Measurements from ENCODE around the gene AOAH. TPM values are rescaled to one million over a fixed set of nuclear protein-coding genes. Genes with fewer than 3 reads are reported as not detected.

Gene AOAH
- total and polyA plus RNA-seq, 2 experiments from 2014 or later = not detected

- Histone ChIP-seq H2AFZ (no peak overlapping the region), H3K79me2 (ENCODE audit: insufficient read depth) (no peaks in the 10 kb centered on the region), H3K4me2 (ENCODE audit: unreplicated experiment) (no peak overlapping the region), H3K9me2 (ENCODE audit: insufficient read depth) (no peaks in the 10 kb centered on the region), H3K4me3 (no peak overlapping the region), H3K9me3 (ENCODE audit: low read depth) (no peaks in the 10 kb centered on the region), H3F3A (ENCODE audit: insufficient read depth) (no peaks in the 10 kb centered on the region), H3K9ac (no peak overlapping the region), H3K4me1 (ENCODE audit: insufficient read depth) (no peaks in the 10 kb centered on the region), H3K27ac (no peak overlapping the region), H3K36me3 (ENCODE audit: low read depth) (no peaks in the 10 kb centered on the region), H3K27me3 (replicated peaks; ENCODE audit: insufficient read depth) (peaks cover 41% of the 10 kb centered on the region), H4K20me1 (ENCODE audit: insufficient read depth) (no peaks in the 10 kb centered on the region)
- no peak for DNase-seq
- WGBS, 2 experiments (ENCODE audit: low coverage in 1 of 2, low lambda C conversion rate in 2 of 2, missing lambda C conversion rate in 2 of 2) = 84 to 88% methylated on average over 6 of the region's 6 CpGs
- in situ Hi-C loops (cut with MboI) = no loop called here
- TF ChIP-seq EZH2phosphoT487 (IDR thresholded peaks at IDR 0.05; ENCODE audit: insufficient read depth, low read depth) (no peak), EZH2 (IDR thresholded peaks at IDR 0.05; ENCODE audit: insufficient read depth, poor library complexity, severe bottlenecking) (no peak)
Measured at GRCh38 chr7:36627836-36628235, 96.5 kb downstream of the AOAH start.

GRCh38 chr7:36626111-36626510, 98.2 kb downstream of the AOAH start:
- no peaks in the 10 kb centered on the region for H3K4me1 ChIP-seq (ENCODE audit: insufficient read depth)
- H3K27ac ChIP-seq = no peak overlapping the region
- no peak overlapping the region for H3K4me3 ChIP-seq
- H3K9ac ChIP-seq = no peak overlapping the region
- no peaks in the 10 kb centered on the region for H3K79me2 ChIP-seq (ENCODE audit: insufficient read depth)
- no peak for DNase-seq
- 31 to 53% methylated on average over 2 of the region's 2 CpGs for WGBS, 2 experiments (ENCODE audit: low coverage in 1 of 2, low lambda C conversion rate in 2 of 2, missing lambda C conversion rate in 2 of 2)
- in situ Hi-C loops (cut with MboI) = no loop called here
- no peaks in the 10 kb centered on the region for H3F3A ChIP-seq (ENCODE audit: insufficient read depth)
- H3K9me2 ChIP-seq (ENCODE audit: insufficient read depth) = no peaks in the 10 kb centered on the region
- no peaks in the 10 kb centered on the region for H4K20me1 ChIP-seq (ENCODE audit: insufficient read depth)
- no peak overlapping the region for H3K4me2 ChIP-seq (ENCODE audit: unreplicated experiment)
- no peaks in the 10 kb centered on the region for H3K36me3 ChIP-seq (ENCODE audit: low read depth)
- no peak for TF ChIP-seq EZH2 (IDR thresholded peaks at IDR 0.05; ENCODE audit: insufficient read depth, poor library complexity, severe bottlenecking)
- TF ChIP-seq EZH2phosphoT487 (IDR thresholded peaks at IDR 0.05; ENCODE audit: insufficient read depth, low read depth) = no peak
- H3K27me3 ChIP-seq (replicated peaks; ENCODE audit: insufficient read depth) = peaks cover 26% of the 10 kb centered on the region
- H3K9me3 ChIP-seq (ENCODE audit: low read depth) = no peaks in the 10 kb centered on the region
- H2AFZ ChIP-seq = no peak overlapping the region

GRCh38 chr7:36625247-36625646, 99.0 kb downstream of the AOAH start:
- H3K9ac ChIP-seq = no peak overlapping the region
- no peaks in the 10 kb centered on the region for H3K79me2 ChIP-seq (ENCODE audit: insufficient read depth)
- no peak for TF ChIP-seq EZH2 (IDR thresholded peaks at IDR 0.05; ENCODE audit: insufficient read depth, poor library complexity, severe bottlenecking)
- TF ChIP-seq EZH2phosphoT487 (IDR thresholded peaks at IDR 0.05; ENCODE audit: insufficient read depth, low read depth) = no peak
- in situ Hi-C loops (cut with MboI) = no loop called here
- no peak overlapping the region for H3K27ac ChIP-seq
- no peak overlapping the region for H2AFZ ChIP-seq
- no peaks in the 10 kb centered on the region for H3K9me2 ChIP-seq (ENCODE audit: insufficient read depth)
- no peaks in the 10 kb centered on the region for H4K20me1 ChIP-seq (ENCODE audit: insufficient read depth)
- H3K4me1 ChIP-seq (ENCODE audit: insufficient read depth) = no peaks in the 10 kb centered on the region
- no peaks in the 10 kb centered on the region for H3K9me3 ChIP-seq (ENCODE audit: low read depth)
- no peak for DNase-seq
- H3F3A ChIP-seq (ENCODE audit: insufficient read depth) = no peaks in the 10 kb centered on the region
- peaks cover 21% of the 10 kb centered on the region for H3K27me3 ChIP-seq (replicated peaks; ENCODE audit: insufficient read depth)
- H3K36me3 ChIP-seq (ENCODE audit: low read depth) = no peaks in the 10 kb centered on the region
- 17 to 20% methylated on average over 4 of the region's 4 CpGs for WGBS, 2 experiments (ENCODE audit: low coverage in 1 of 2, low lambda C conversion rate in 2 of 2, missing lambda C conversion rate in 2 of 2)
- no peak overlapping the region for H3K4me2 ChIP-seq (ENCODE audit: unreplicated experiment)
- no peak overlapping the region for H3K4me3 ChIP-seq

GRCh38 chr7:36623247-36623646, 101.0 kb downstream of the AOAH start:
- no peak for TF ChIP-seq EZH2 (IDR thresholded peaks at IDR 0.05; ENCODE audit: insufficient read depth, poor library complexity, severe bottlenecking)
- no peak for TF ChIP-seq EZH2phosphoT487 (IDR thresholded peaks at IDR 0.05; ENCODE audit: insufficient read depth, low read depth)
- Histone ChIP-seq H4K20me1 (ENCODE audit: insufficient read depth) (no peaks in the 10 kb centered on the region), H3K4me3 (no peak overlapping the region), H3K27ac (no peak overlapping the region), H3K79me2 (ENCODE audit: insufficient read depth) (no peaks in the 10 kb centered on the region), H3K9me2 (ENCODE audit: insufficient read depth) (no peaks in the 10 kb centered on the region), H3K27me3 (replicated peaks; ENCODE audit: insufficient read depth) (peaks cover 17% of the 10 kb centered on the region), H3K36me3 (ENCODE audit: low read depth) (no peaks in the 10 kb centered on the region), H3K4me1 (ENCODE audit: insufficient read depth) (no peaks in the 10 kb centered on the region), H2AFZ (no peak overlapping the region), H3K9me3 (ENCODE audit: low read depth) (no peaks in the 10 kb centered on the region), H3K4me2 (ENCODE audit: unreplicated experiment) (no peak overlapping the region), H3F3A (ENCODE audit: insufficient read depth) (no peaks in the 10 kb centered on the region), H3K9ac (no peak overlapping the region)
- in situ Hi-C loops (cut with MboI) = no loop called here
- 3 to 14% methylated on average over 1 of the region's 1 CpG for WGBS, 2 experiments (ENCODE audit: low coverage in 1 of 2, low lambda C conversion rate in 2 of 2, missing lambda C conversion rate in 2 of 2)
- no peak for DNase-seq

GRCh38 chr7:36621396-36621795, 102.9 kb downstream of the AOAH start:
- H3K27ac ChIP-seq = no peak overlapping the region
- H3K4me1 ChIP-seq (ENCODE audit: insufficient read depth) = no peaks in the 10 kb centered on the region
- H3K27me3 ChIP-seq (replicated peaks; ENCODE audit: insufficient read depth) = peaks cover 13% of the 10 kb centered on the region
- H3K9me3 ChIP-seq (ENCODE audit: low read depth) = no peaks in the 10 kb centered on the region
- H3F3A ChIP-seq (ENCODE audit: insufficient read depth) = no peaks in the 10 kb centered on the region
- no peak for TF ChIP-seq EZH2phosphoT487 (IDR thresholded peaks at IDR 0.05; ENCODE audit: insufficient read depth, low read depth)
- no peak for TF ChIP-seq EZH2 (IDR thresholded peaks at IDR 0.05; ENCODE audit: insufficient read depth, poor library complexity, severe bottlenecking)
- H3K9ac ChIP-seq = no peak overlapping the region
- no peak for DNase-seq
- H3K4me2 ChIP-seq (ENCODE audit: unreplicated experiment) = no peak overlapping the region
- H3K36me3 ChIP-seq (ENCODE audit: low read depth) = no peaks in the 10 kb centered on the region
- no peak overlapping the region for H3K4me3 ChIP-seq
- in situ Hi-C loops (cut with MboI) = no loop called here
- H4K20me1 ChIP-seq (ENCODE audit: insufficient read depth) = no peaks in the 10 kb centered on the region
- H2AFZ ChIP-seq = no peak overlapping the region
- no peaks in the 10 kb centered on the region for H3K79me2 ChIP-seq (ENCODE audit: insufficient read depth)
- H3K9me2 ChIP-seq (ENCODE audit: insufficient read depth) = no peaks in the 10 kb centered on the region
- 73 to 74% methylated on average over 10 of the region's 10 CpGs for WGBS, 2 experiments (ENCODE audit: low coverage in 1 of 2, low lambda C conversion rate in 2 of 2, missing lambda C conversion rate in 2 of 2)

Measured in GM23248 (cell line).